ENCODE measurements around the gene RFLNA.

The RFLNA gene

GRCh38 chr12:124282287-124282686 is 12.6 kb upstream of the RFLNA start:
- no peaks in the 10 kb centered on the region for H3K27me3 ChIP-seq (ENCODE audit: control insufficient read depth, insufficient read depth, low read length, poor library complexity, severe bottlenecking)
- no peaks in the 10 kb centered on the region for H3K36me3 ChIP-seq (ENCODE audit: control insufficient read depth, insufficient read depth, low read length)
- no peak overlapping the region for H3K27ac ChIP-seq (ENCODE audit: insufficient read depth, low read depth, low read length, poor library complexity, severe bottlenecking)
- H3K4me1 ChIP-seq (ENCODE audit: control insufficient read depth, insufficient read depth, low read length): peaks cover 22% of the 10 kb centered on the region
- H3K4me3 ChIP-seq (ENCODE audit: insufficient read depth, low read depth, low read length): no peak overlapping the region
- no peaks in the 10 kb centered on the region for H3K9me3 ChIP-seq (ENCODE audit: control insufficient read depth, low read length)
- 86 to 91% methylated on average over 5 of the region's 5 CpGs for WGBS, 2 experiments

GRCh38 chr12:124283326-124283725 is 11.6 kb upstream of the RFLNA start:
- Histone ChIP-seq H3K4me3 (ENCODE audit: insufficient read depth, low read depth, low read length) (no peak overlapping the region), H3K36me3 (ENCODE audit: control insufficient read depth, insufficient read depth, low read length) (no peaks in the 10 kb centered on the region), H3K27me3 (ENCODE audit: control insufficient read depth, insufficient read depth, low read length, poor library complexity, severe bottlenecking) (no peaks in the 10 kb centered on the region), H3K27ac (ENCODE audit: insufficient read depth, low read depth, low read length, poor library complexity, severe bottlenecking) (no peak overlapping the region), H3K4me1 (ENCODE audit: control insufficient read depth, insufficient read depth, low read length) (peaks cover 15% of the 10 kb centered on the region), H3K9me3 (ENCODE audit: control insufficient read depth, low read length) (no peaks in the 10 kb centered on the region)
- WGBS, 2 experiments: 84 to 94% methylated on average over 7 of the region's 7 CpGs

- no peaks in the 10 kb centered on the region for H3K27me3 ChIP-seq (ENCODE audit: control insufficient read depth, insufficient read depth, low read length, poor library complexity, severe bottlenecking)
- WGBS, 2 experiments: 97 to 100% methylated on average over 4 to 5 of the region's 5 CpGs
- H3K36me3 ChIP-seq (ENCODE audit: control insufficient read depth, insufficient read depth, low read length): no peaks in the 10 kb centered on the region
- no peak overlapping the region for H3K4me3 ChIP-seq (ENCODE audit: insufficient read depth, low read depth, low read length)
- no peaks in the 10 kb centered on the region for H3K9me3 ChIP-seq (ENCODE audit: control insufficient read depth, low read length)
- no peak overlapping the region for H3K27ac ChIP-seq (ENCODE audit: insufficient read depth, low read depth, low read length, poor library complexity, severe bottlenecking)
- H3K4me1 ChIP-seq (ENCODE audit: control insufficient read depth, insufficient read depth, low read length): peaks cover 7% of the 10 kb centered on the region
Measured at GRCh38 chr12:124284368-124284767, 10.5 kb upstream of the RFLNA start.

- 96% methylated on average over 8 of the region's 8 CpGs for WGBS, 2 experiments
- H3K4me1 ChIP-seq (ENCODE audit: control insufficient read depth, insufficient read depth, low read length): peaks cover 4% of the 10 kb centered on the region
- no peak overlapping the region for H3K27ac ChIP-seq (ENCODE audit: insufficient read depth, low read depth, low read length, poor library complexity, severe bottlenecking)
- no peak overlapping the region for H3K4me3 ChIP-seq (ENCODE audit: insufficient read depth, low read depth, low read length)
- H3K9me3 ChIP-seq (ENCODE audit: control insufficient read depth, low read length): no peaks in the 10 kb centered on the region
- no peaks in the 10 kb centered on the region for H3K36me3 ChIP-seq (ENCODE audit: control insufficient read depth, insufficient read depth, low read length)
- no peaks in the 10 kb centered on the region for H3K27me3 ChIP-seq (ENCODE audit: control insufficient read depth, insufficient read depth, low read length, poor library complexity, severe bottlenecking)
Measured at GRCh38 chr12:124286414-124286813, 8.5 kb upstream of the RFLNA start.

- Histone ChIP-seq H3K4me3 (ENCODE audit: insufficient read depth, low read depth, low read length) (no peak overlapping the region), H3K4me1 (ENCODE audit: control insufficient read depth, insufficient read depth, low read length) (peaks cover 5% of the 10 kb centered on the region), H3K27ac (ENCODE audit: insufficient read depth, low read depth, low read length, poor library complexity, severe bottlenecking) (no peak overlapping the region), H3K27me3 (ENCODE audit: control insufficient read depth, insufficient read depth, low read length, poor library complexity, severe bottlenecking) (no peaks in the 10 kb centered on the region), H3K9me3 (ENCODE audit: control insufficient read depth, low read length) (no peaks in the 10 kb centered on the region), H3K36me3 (ENCODE audit: control insufficient read depth, insufficient read depth, low read length) (no peaks in the 10 kb centered on the region)
- 81 to 84% methylated on average over 7 of the region's 7 CpGs for WGBS, 2 experiments
Measured at GRCh38 chr12:124286971-124287370, 7.9 kb upstream of the RFLNA start.

- H3K36me3 ChIP-seq (ENCODE audit: control insufficient read depth, insufficient read depth, low read length): no peaks in the 10 kb centered on the region
- H3K27ac ChIP-seq (ENCODE audit: insufficient read depth, low read depth, low read length, poor library complexity, severe bottlenecking): no peak overlapping the region
- H3K9me3 ChIP-seq (ENCODE audit: control insufficient read depth, low read length): no peaks in the 10 kb centered on the region
- peaks cover 14% of the 10 kb centered on the region for H3K4me1 ChIP-seq (ENCODE audit: control insufficient read depth, insufficient read depth, low read length)
- H3K27me3 ChIP-seq (ENCODE audit: control insufficient read depth, insufficient read depth, low read length, poor library complexity, severe bottlenecking): peaks cover 10% of the 10 kb centered on the region
- H3K4me3 ChIP-seq (ENCODE audit: insufficient read depth, low read depth, low read length): no peak overlapping the region
- 89% methylated on average over 21 of the region's 21 CpGs for WGBS, 2 experiments
Measured at GRCh38 chr12:124289634-124290600, 5.0 kb upstream of the RFLNA start.

GRCh38 chr12:124292385-124292784 is 2.5 kb upstream of the RFLNA start:
- no peak overlapping the region for H3K27ac ChIP-seq (ENCODE audit: insufficient read depth, low read depth, low read length, poor library complexity, severe bottlenecking)

GRCh38 chr12:124293286-124294003 is 1.4 kb upstream of the RFLNA start:
- Histone ChIP-seq H3K4me1 (ENCODE audit: control insufficient read depth, insufficient read depth, low read length) (peaks cover 21% of the 10 kb centered on the region), H3K27me3 (ENCODE audit: control insufficient read depth, insufficient read depth, low read length, poor library complexity, severe bottlenecking) (peaks cover 31% of the 10 kb centered on the region), H3K4me3 (ENCODE audit: insufficient read depth, low read depth, low read length) (no peak overlapping the region), H3K27ac (ENCODE audit: insufficient read depth, low read depth, low read length, poor library complexity, severe bottlenecking) (no peak overlapping the region), H3K36me3 (ENCODE audit: control insufficient read depth, insufficient read depth, low read length) (no peaks in the 10 kb centered on the region), H3K9me3 (ENCODE audit: control insufficient read depth, low read length) (no peaks in the 10 kb centered on the region)
- 81 to 83% methylated on average over 12 of the region's 12 CpGs for WGBS, 2 experiments

More at GRCh38 chr12:124292385-124292784, 2.5 kb upstream of the RFLNA start:
- Histone ChIP-seq H3K36me3 (ENCODE audit: control insufficient read depth, insufficient read depth, low read length) (no peaks in the 10 kb centered on the region), H3K4me1 (ENCODE audit: control insufficient read depth, insufficient read depth, low read length) (peaks cover 21% of the 10 kb centered on the region), H3K9me3 (ENCODE audit: control insufficient read depth, low read length) (no peaks in the 10 kb centered on the region), H3K27me3 (ENCODE audit: control insufficient read depth, insufficient read depth, low read length, poor library complexity, severe bottlenecking) (peaks cover 31% of the 10 kb centered on the region), H3K4me3 (ENCODE audit: insufficient read depth, low read depth, low read length) (no peak overlapping the region)
- 84 to 85% methylated on average over 6 of the region's 6 CpGs for WGBS, 2 experiments

- peaks cover 31% of the 10 kb centered on the region for H3K27me3 ChIP-seq (ENCODE audit: control insufficient read depth, insufficient read depth, low read length, poor library complexity, severe bottlenecking)
- 12% methylated on average over 42 of the region's 42 CpGs for WGBS, 2 experiments
Measured at GRCh38 chr12:124295431-124296058, 652 bp downstream of the RFLNA start.

More at GRCh38 chr12:124295431-124296058, 652 bp downstream of the RFLNA start:
- H3K27ac ChIP-seq (ENCODE audit: insufficient read depth, low read depth, low read length, poor library complexity, severe bottlenecking): no peak overlapping the region
- H3K36me3 ChIP-seq (ENCODE audit: control insufficient read depth, insufficient read depth, low read length): no peaks in the 10 kb centered on the region
- H3K4me1 ChIP-seq (ENCODE audit: control insufficient read depth, insufficient read depth, low read length): peaks cover 17% of the 10 kb centered on the region
- peak overlapping the region; percentile 37 for H3K4me3 ChIP-seq (ENCODE audit: insufficient read depth, low read depth, low read length)
- no peaks in the 10 kb centered on the region for H3K9me3 ChIP-seq (ENCODE audit: control insufficient read depth, low read length)

All from ectodermal cell (in vitro differentiated cells).